Measurements from ENCODE around the gene RYK.

The RYK gene

GRCh38 chr3:134235577-134236076 is 15.0 kb downstream of the RYK start:
- TF ChIP-seq TAF1 (IDR thresholded peaks at IDR 0.05; ENCODE audit: low read depth) (no peak), CEBPB (IDR thresholded peaks at IDR 0.05) (no peak), RAD21 (IDR thresholded peaks at IDR 0.05; ENCODE audit: low read depth) (no peak), REST (IDR thresholded peaks at IDR 0.05; ENCODE audit: low read depth) (no peak), CREB1 (IDR thresholded peaks at IDR 0.05; ENCODE audit: low read depth) (no peak), ZBTB7A (IDR thresholded peaks at IDR 0.05; ENCODE audit: low read depth) (no peak), NFIC (IDR thresholded peaks at IDR 0.05) (no peak), FOXM1 (IDR thresholded peaks at IDR 0.05; ENCODE audit: borderline replicate concordance, low read depth) (no peak)
- TF ChIP-seq, protein P1, sequence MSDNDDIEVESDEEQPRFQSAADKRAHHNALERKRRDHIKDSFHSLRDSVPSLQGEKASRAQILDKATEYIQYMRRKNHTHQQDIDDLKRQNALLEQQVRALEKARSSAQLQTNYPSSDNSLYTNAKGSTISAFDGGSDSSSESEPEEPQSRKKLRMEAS (IDR thresholded peaks at IDR 0.05), result no peak

DNA sequence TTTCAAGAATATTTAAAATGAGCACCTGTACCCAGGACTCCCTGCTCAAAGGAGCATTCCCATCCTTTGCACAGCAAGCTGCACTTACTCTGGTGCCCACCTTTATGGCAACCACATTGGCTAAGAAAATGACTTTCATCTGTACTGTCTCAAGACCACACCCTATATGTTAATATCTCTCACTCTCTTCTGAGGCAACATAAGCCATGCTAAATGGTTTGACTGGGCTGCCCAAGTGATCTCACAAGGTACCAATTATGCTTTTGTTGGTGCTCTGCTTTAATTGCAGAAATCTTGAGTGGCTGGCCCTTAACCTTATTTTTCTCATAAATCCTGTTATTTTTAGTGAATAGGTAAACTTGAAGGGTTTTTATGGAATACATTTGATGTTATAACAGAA is 17.7 kb downstream of the RYK start:
- TF ChIP-seq EP300 (IDR thresholded peaks at IDR 0.05; ENCODE audit: borderline replicate concordance) (no peak), EGR1 (IDR thresholded peaks at IDR 0.05) (no peak), YY1 (IDR thresholded peaks at IDR 0.05; ENCODE audit: low read depth) (no peak), CREB1 (IDR thresholded peaks at IDR 0.05; ENCODE audit: low read depth) (no peak), REST (IDR thresholded peaks at IDR 0.05; ENCODE audit: low read depth) (no peak), FOXM1 (IDR thresholded peaks at IDR 0.05; ENCODE audit: borderline replicate concordance, low read depth) (no peak), TAF1 (IDR thresholded peaks at IDR 0.05; ENCODE audit: low read depth) (no peak), RAD21 (IDR thresholded peaks at IDR 0.05; ENCODE audit: low read depth) (no peak)

- no peak for TF ChIP-seq EGR1 (IDR thresholded peaks at IDR 0.05)
- TF ChIP-seq CEBPB (IDR thresholded peaks at IDR 0.05), result no peak
These were observed 18.5 kb downstream of the RYK start for GRCh38 chr3:134232151-134232550.

- TF ChIP-seq EP300 (IDR thresholded peaks at IDR 0.05; ENCODE audit: borderline replicate concordance) (no peak), TCF12 (IDR thresholded peaks at IDR 0.05; ENCODE audit: low read depth) (no peak), NFIC (IDR thresholded peaks at IDR 0.05) (no peak), REST (IDR thresholded peaks at IDR 0.05; ENCODE audit: low read depth) (no peak), CREB1 (IDR thresholded peaks at IDR 0.05; ENCODE audit: low read depth) (no peak)
These were observed 19.5 kb downstream of the RYK start for GRCh38 chr3:134231131-134231530.

DNA sequence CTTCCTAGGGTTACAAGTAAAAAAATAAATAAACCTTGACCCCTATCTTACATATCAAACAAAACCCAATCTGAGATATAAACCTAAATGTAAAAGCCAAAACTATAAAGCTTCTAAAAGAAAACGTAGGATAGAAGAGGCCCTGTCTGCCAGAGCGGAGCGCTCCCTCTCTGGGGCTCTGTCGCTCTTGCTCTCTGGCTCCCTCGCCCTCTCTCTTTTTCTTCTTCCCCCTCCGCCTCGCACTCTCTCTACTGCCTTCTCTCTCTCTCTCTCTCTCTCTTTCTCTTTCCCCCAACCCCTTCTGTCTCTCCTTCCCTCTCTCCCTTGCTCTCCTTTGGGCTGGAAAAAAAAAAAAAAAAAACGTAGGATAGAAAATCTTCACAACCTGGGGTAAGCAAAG is 21.6 kb downstream of the RYK start:
- no peak for TF ChIP-seq ZBTB7A (IDR thresholded peaks at IDR 0.05; ENCODE audit: low read depth)
- TF ChIP-seq NFIC (IDR thresholded peaks at IDR 0.05), result no peak
- TF ChIP-seq REST (IDR thresholded peaks at IDR 0.05; ENCODE audit: low read depth), result no peak
- no peak for TF ChIP-seq TAF1 (IDR thresholded peaks at IDR 0.05; ENCODE audit: low read depth)
- TF ChIP-seq TEAD4 (IDR thresholded peaks at IDR 0.05), result no peak
- no peak for TF ChIP-seq RAD21 (IDR thresholded peaks at IDR 0.05; ENCODE audit: low read depth)
- TF ChIP-seq TCF12 (IDR thresholded peaks at IDR 0.05; ENCODE audit: low read depth), result no peak
- no peak for TF ChIP-seq FOXM1 (IDR thresholded peaks at IDR 0.05; ENCODE audit: borderline replicate concordance, low read depth)
- TF ChIP-seq, protein P2, sequence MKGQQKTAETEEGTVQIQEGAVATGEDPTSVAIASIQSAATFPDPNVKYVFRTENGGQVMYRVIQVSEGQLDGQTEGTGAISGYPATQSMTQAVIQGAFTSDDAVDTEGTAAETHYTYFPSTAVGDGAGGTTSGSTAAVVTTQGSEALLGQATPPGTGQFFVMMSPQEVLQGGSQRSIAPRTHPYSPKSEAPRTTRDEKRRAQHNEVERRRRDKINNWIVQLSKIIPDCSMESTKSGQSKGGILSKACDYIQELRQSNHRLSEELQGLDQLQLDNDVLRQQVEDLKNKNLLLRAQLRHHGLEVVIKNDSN (IDR thresholded peaks at IDR 0.05), result no peak

Measured in Ishikawa (cell line).